SK-N-MC (cell line): ENCODE measurements around the gene GRIK4.

Source experiments
- DNase-seq: peaks from one replicate; pipeline ENCODE4 v3.0.0-alpha.2; 2011; ENCODE audit warnings: low read depth, low spot score
- H3K27ac ChIP-seq: fragments of 200-600 bp; sonication (generic); 2 replicates; pipeline ENCODE4 v1.5.1; 2016; ENCODE audit warnings: mixed run types
- H3K36me3 ChIP-seq: fragments of 200-600 bp; sonication (generic); 2 replicates; pipeline ENCODE4 v1.6.1; 2017; ENCODE audit warnings: antibody characterized with exemption, low read length, mixed read lengths; ENCODE audit not compliant: insufficient read depth
- H3K4me3 ChIP-seq: fragments of 200-600 bp; sonication (generic); 2 replicates; pipeline ENCODE4 v1.5.1; 2016
- H3K9ac ChIP-seq: fragments of 200-600 bp; sonication (generic); 2 replicates; pipeline ENCODE4 v1.8.0; 2017; ENCODE audit warnings: mixed run types, mixed read lengths; ENCODE audit not compliant: insufficient read length
- H3K9me3 ChIP-seq: fragments of 200-600 bp; sonication (generic); 2 replicates; pipeline ENCODE4 v1.6.1; 2017; ENCODE audit warnings: low read depth, mild to moderate bottlenecking, antibody characterized with exemption, low read length, moderate library complexity, mixed read lengths
- EZH2 ChIP-seq: fragments of 200-600 bp; sonication (generic); IDR thresholded peaks from one replicate; pipeline ENCODE4 v1.6.1; 2017; ENCODE audit warnings: antibody characterized with exemption
- FOXP2 ChIP-seq: optimal IDR thresholded peaks from 2 replicates; pipeline ENCODE3; 2011; ENCODE audit warnings: mild to moderate bottlenecking, moderate library complexity; ENCODE audit not compliant: insufficient read depth; ENCODE audit errors: extremely low read length, control extremely low read depth
- POLR2AphosphoS5 ChIP-seq: IDR thresholded peaks from 2 replicates; pipeline ENCODE4 v1.6.1; 2012; ENCODE audit warnings: mild to moderate bottlenecking, low read depth, low read length, borderline replicate concordance

GRIK4 gene

GRCh38 chr11:120655589-120655988 is 144.0 kb downstream of the GRIK4 start:
- TF ChIP-seq POLR2AphosphoS5 = no peak
- no peak for TF ChIP-seq EZH2
- no peak for TF ChIP-seq FOXP2
- Histone ChIP-seq H3K9me3 (no peaks in the 10 kb centered on the region), H3K36me3 (no peaks in the 10 kb centered on the region), H3K9ac (no peak overlapping the region), H3K4me3 (no peak overlapping the region), H3K27ac (no peak overlapping the region)
- no peak for DNase-seq

GRCh38 chr11:120657306-120658070 is 145.9 kb downstream of the GRIK4 start:
- Histone ChIP-seq H3K9ac (no peak overlapping the region), H3K36me3 (no peaks in the 10 kb centered on the region), H3K27ac (no peak overlapping the region), H3K9me3 (no peaks in the 10 kb centered on the region), H3K4me3 (no peak overlapping the region)
- no peak for DNase-seq
- TF ChIP-seq FOXP2 = no peak
- TF ChIP-seq POLR2AphosphoS5 = no peak
- no peak for TF ChIP-seq EZH2

GRCh38 chr11:120658071-120658423 is 146.5 kb downstream of the GRIK4 start:
- no peaks in the 10 kb centered on the region for H3K9me3 ChIP-seq
- TF ChIP-seq EZH2 = no peak
- TF ChIP-seq POLR2AphosphoS5 = no peak
- no peak for TF ChIP-seq FOXP2
- no peak for DNase-seq
- H3K36me3 ChIP-seq = no peaks in the 10 kb centered on the region
- no peak overlapping the region for H3K9ac ChIP-seq
- no peak overlapping the region for H3K4me3 ChIP-seq
- no peak overlapping the region for H3K27ac ChIP-seq

GRCh38 chr11:120659076-120659475 is 147.5 kb downstream of the GRIK4 start:
- Histone ChIP-seq H3K9me3 (no peaks in the 10 kb centered on the region), H3K9ac (no peak overlapping the region), H3K4me3 (no peak overlapping the region), H3K36me3 (no peaks in the 10 kb centered on the region), H3K27ac (no peak overlapping the region)
- DNase-seq = no peak
- TF ChIP-seq POLR2AphosphoS5 = no peak
- no peak for TF ChIP-seq EZH2
- no peak for TF ChIP-seq FOXP2

GRCh38 chr11:120660024-120660565 is 148.5 kb downstream of the GRIK4 start:
- no peak for DNase-seq
- H3K9me3 ChIP-seq = no peaks in the 10 kb centered on the region
- no peak overlapping the region for H3K9ac ChIP-seq
- H3K4me3 ChIP-seq = no peak overlapping the region
- no peaks in the 10 kb centered on the region for H3K36me3 ChIP-seq
- TF ChIP-seq EZH2 (no peak), POLR2AphosphoS5 (no peak), FOXP2 (no peak)
- no peak overlapping the region for H3K27ac ChIP-seq

- Histone ChIP-seq H3K9me3 (no peaks in the 10 kb centered on the region), H3K9ac (no peak overlapping the region), H3K27ac (no peak overlapping the region), H3K36me3 (no peaks in the 10 kb centered on the region), H3K4me3 (no peak overlapping the region)
- no peak for TF ChIP-seq POLR2AphosphoS5
- TF ChIP-seq EZH2 = no peak
- TF ChIP-seq FOXP2 = no peak
- no peak for DNase-seq
Measured at GRCh38 chr11:120662071-120662676, 150.6 kb downstream of the GRIK4 start.

GRCh38 chr11:120663142-120663541 is 151.6 kb downstream of the GRIK4 start:
- no peak overlapping the region for H3K27ac ChIP-seq
- TF ChIP-seq EZH2 = no peak
- no peaks in the 10 kb centered on the region for H3K9me3 ChIP-seq
- H3K9ac ChIP-seq = no peak overlapping the region
- no peak overlapping the region for H3K4me3 ChIP-seq
- H3K36me3 ChIP-seq = no peaks in the 10 kb centered on the region
- DNase-seq = no peak

- DNase-seq = no peak
- no peak overlapping the region for H3K4me3 ChIP-seq
Measured at GRCh38 chr11:120666121-120666639, 154.6 kb downstream of the GRIK4 start.

GRCh38 chr11:120667281-120667680 is 155.7 kb downstream of the GRIK4 start:
- Histone ChIP-seq H3K27ac (no peak overlapping the region), H3K9ac (no peak overlapping the region), H3K4me3 (no peak overlapping the region), H3K36me3 (no peaks in the 10 kb centered on the region), H3K9me3 (no peaks in the 10 kb centered on the region)
- DNase-seq = no peak
- TF ChIP-seq FOXP2 (no peak), POLR2AphosphoS5 (no peak), EZH2 (no peak)

More at GRCh38 chr11:120666121-120666639, 154.6 kb downstream of the GRIK4 start:
- no peak for TF ChIP-seq POLR2AphosphoS5
- TF ChIP-seq EZH2 = no peak
- TF ChIP-seq FOXP2 = no peak
- no peaks in the 10 kb centered on the region for H3K9me3 ChIP-seq
- H3K27ac ChIP-seq = no peak overlapping the region
- H3K9ac ChIP-seq = no peak overlapping the region
- H3K36me3 ChIP-seq = no peaks in the 10 kb centered on the region
